Thyroid gland (tissue), 4 donors: ENCODE data around the gene ANKRD2. TPM values are rescaled to one million over a fixed set of nuclear protein-coding genes. Genes with fewer than 3 reads are reported as not detected.
A peak's percentile ranks its signal among the peaks of the same experiment; 100 is the strongest.

Experiments used
- DNase-seq, 2 donors: peaks; one replicate each; pipeline ENCODE4 v3.0.0-alpha.2; 2019
- H3K27ac ChIP-seq, 3 donors: fragments of 200-600 bp; sonication (generic); 1 replicate in 2 of 3; 2 replicates in 1 of 3; pipeline ENCODE4 v1.5.1; 2016 to 2019; ENCODE audit warnings: mild to moderate bottlenecking in 1 of 3, moderate library complexity in 1 of 3
- H3K27me3 ChIP-seq: fragments of 200-600 bp; sonication (generic); one replicate; pipeline ENCODE4 v1.5.1; 2019
- H3K36me3 ChIP-seq, 2 donors: fragments of 200-600 bp; sonication (generic); one replicate each; pipeline ENCODE4 v1.5.1; 2016 to 2019
- H3K4me1 ChIP-seq, 2 donors: fragments of 200-600 bp; sonication (generic); one replicate each; pipeline ENCODE4 v1.5.1; 2017 to 2019
- H3K4me3 ChIP-seq, 3 donors: fragments of 200-600 bp; sonication (generic); replicated peaks in 1 of 3; 1 replicate in 2 of 3; 2 replicates in 1 of 3; pipeline ENCODE4 v1.5.1; 2016; ENCODE audit warnings: mild to moderate bottlenecking in 1 of 3
- H3K9me3 ChIP-seq: fragments of 200-600 bp; sonication (generic); one replicate; pipeline ENCODE4 v1.5.1; 2017
- CTCF ChIP-seq, 6 experiments: fragments of 200-600 bp in 3 of 6; fragments of 450-650 bp in 3 of 6; sonication (generic) in 3 of 6; IDR thresholded peaks; one replicate each; pipeline ENCODE4 v1.5.1; 2016 to 2019; ENCODE audit warnings: antibody characterized with exemption in 6 of 6, mild to moderate bottlenecking in 2 of 6, inconsistent platforms in 1 of 6, moderate library complexity in 1 of 6
- POLR2A ChIP-seq, 2 donors: fragments of 450-650 bp; IDR thresholded peaks; one replicate each; pipeline ENCODE4 v1.6.1; 2017; ENCODE audit warnings: antibody characterized with exemption in 2 of 2, mild to moderate bottlenecking in 2 of 2, moderate library complexity in 1 of 2
- WGBS, 2 donors: methylation state at CpG; one replicate each; pipeline ENCODE4 v1.1.5; 2017; 5-methylcytosine and 5-hydroxymethylcytosine counted together
- intact Hi-C: fragments of 100-400 bp; cut with DNase I; formaldehyde crosslinking; loops from one replicate; pipeline ENCODE4 v1.15.1; 2023
- total RNA-seq, 4 donors: library from RNA; depleted of rRNA; stranded (reverse); fragments of >200 nt; gene quantifications; one replicate each; pipeline ENCODE4 v1.2.3, GENCODE V29; 2016

Gene ANKRD2
- total RNA-seq, 4 donors from 2014 or later: not detected

GRCh38 chr10:97601268-97602215, 29.0 kb downstream of the ANKRD2 start:
- no peaks in the 10 kb centered on the region for H3K36me3 ChIP-seq
- no peak overlapping the region for H3K4me3 ChIP-seq
- no peaks in the 10 kb centered on the region for H3K27me3 ChIP-seq
- intact Hi-C loops: no loop called here
- H3K4me1 ChIP-seq: peaks cover 0 to 3% of the 10 kb centered on the region in 2 donors
- TF ChIP-seq POLR2A (IDR thresholded peaks at IDR 0.05) (no peak), CTCF (IDR thresholded peaks at IDR 0.05) (no peak)
- 67 to 72% methylated on average over 16 to 21 of the region's 21 CpGs for WGBS, 2 donors
- no peaks in the 10 kb centered on the region for H3K9me3 ChIP-seq
- no peak for DNase-seq
- no peak overlapping the region for H3K27ac ChIP-seq

- 91 to 93% methylated on average over 4 to 5 of the region's 5 CpGs for WGBS, 2 donors
- Histone ChIP-seq H3K9me3 (no peaks in the 10 kb centered on the region), H3K27me3 (no peaks in the 10 kb centered on the region), H3K27ac (no peak overlapping the region), H3K4me1 (no peaks in the 10 kb centered on the region), H3K36me3 (no peaks in the 10 kb centered on the region), H3K4me3 (no peak overlapping the region)
- intact Hi-C loops: no loop called here
- no peak for DNase-seq
- no peak for TF ChIP-seq POLR2A (IDR thresholded peaks at IDR 0.05)
- TF ChIP-seq CTCF (IDR thresholded peaks at IDR 0.05): no peak
Observed at GRCh38 chr10:97607095-97607636, 34.6 kb downstream of the ANKRD2 start.

GRCh38 chr10:97608991-97609561, 36.5 kb downstream of the ANKRD2 start:
- intact Hi-C loops: no loop called here
- Histone ChIP-seq H3K36me3 (no peaks in the 10 kb centered on the region), H3K4me1 (no peaks in the 10 kb centered on the region), H3K9me3 (no peaks in the 10 kb centered on the region), H3K27me3 (no peaks in the 10 kb centered on the region), H3K27ac (no peak overlapping the region), H3K4me3 (no peak overlapping the region)
- no peak for TF ChIP-seq POLR2A (IDR thresholded peaks at IDR 0.05)
- TF ChIP-seq CTCF (IDR thresholded peaks at IDR 0.05): no peak
- DNase-seq: no peak
- WGBS, 2 donors: 74 to 75% methylated on average over 12 to 13 of the region's 13 CpGs

GRCh38 chr10:97611473-97611872, 38.9 kb downstream of the ANKRD2 start:
- Histone ChIP-seq H3K9me3 (no peaks in the 10 kb centered on the region), H3K27me3 (no peaks in the 10 kb centered on the region), H3K4me3 (no peak overlapping the region), H3K36me3 (no peaks in the 10 kb centered on the region), H3K4me1 (no peaks in the 10 kb centered on the region), H3K27ac (no peak overlapping the region)
- DNase-seq: no peak
- 82 to 91% methylated on average over 11 to 12 of the region's 12 CpGs for whole genome bisulfite sequencing, 2 donors
- TF ChIP-seq POLR2A (IDR thresholded peaks at IDR 0.05) (no peak), CTCF (IDR thresholded peaks at IDR 0.05) (no peak)
- intact Hi-C loops: no loop called here

- Histone ChIP-seq H3K4me3 (no peak overlapping the region), H3K27me3 (no peaks in the 10 kb centered on the region), H3K9me3 (no peaks in the 10 kb centered on the region), H3K4me1 (no peaks in the 10 kb centered on the region), H3K36me3 (no peaks in the 10 kb centered on the region), H3K27ac (no peak overlapping the region)
- peak in 1 of 2 donors; percentile 20 for DNase-seq
- TF ChIP-seq CTCF (IDR thresholded peaks at IDR 0.05): peak in 4 of 6 experiments; percentile 31 to 47 (median 39)
- no peak for TF ChIP-seq POLR2A (IDR thresholded peaks at IDR 0.05)
- intact Hi-C loops: no loop called here
- 51 to 56% methylated on average over 2 of the region's 2 CpGs for WGBS, 2 donors
Observed at GRCh38 chr10:97612386-97612785, 39.8 kb downstream of the ANKRD2 start.
